DMS 273 treated with DMSO at 0.1 percent for 48 hours (cell line): Measurements from ENCODE around the gene AUTS2.

ENCODE experiments used
- DNase-seq: peaks from one replicate; lab custom pipeline; 2025; lab: John Stamatoyannopoulos, UW

Gene AUTS2

GRCh38 chr7:70498232-70498992 is 900.1 kb downstream of the AUTS2 start:
- DNase-seq: peak; percentile 87

DNA sequence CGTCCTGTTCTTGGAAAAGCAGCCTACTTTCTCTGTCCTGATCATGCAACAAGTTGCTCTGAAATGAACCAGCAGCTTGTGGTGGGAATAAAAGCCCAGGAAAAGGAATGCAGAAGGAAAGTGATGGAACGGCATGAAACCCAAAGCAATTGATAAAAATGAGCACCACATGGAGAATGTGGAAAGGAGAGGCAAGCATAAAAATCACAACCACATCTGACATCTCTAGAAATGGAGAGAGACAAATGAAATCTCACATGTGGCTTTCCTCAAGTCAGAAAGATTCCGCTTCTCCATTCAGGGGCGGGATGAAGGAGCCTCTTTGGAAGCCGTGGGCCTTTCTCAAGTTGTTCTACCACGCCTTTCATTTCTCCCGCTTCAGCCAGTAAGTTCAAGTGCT is 902.0 kb downstream of the AUTS2 start:
- DNase-seq: no peak

DNA sequence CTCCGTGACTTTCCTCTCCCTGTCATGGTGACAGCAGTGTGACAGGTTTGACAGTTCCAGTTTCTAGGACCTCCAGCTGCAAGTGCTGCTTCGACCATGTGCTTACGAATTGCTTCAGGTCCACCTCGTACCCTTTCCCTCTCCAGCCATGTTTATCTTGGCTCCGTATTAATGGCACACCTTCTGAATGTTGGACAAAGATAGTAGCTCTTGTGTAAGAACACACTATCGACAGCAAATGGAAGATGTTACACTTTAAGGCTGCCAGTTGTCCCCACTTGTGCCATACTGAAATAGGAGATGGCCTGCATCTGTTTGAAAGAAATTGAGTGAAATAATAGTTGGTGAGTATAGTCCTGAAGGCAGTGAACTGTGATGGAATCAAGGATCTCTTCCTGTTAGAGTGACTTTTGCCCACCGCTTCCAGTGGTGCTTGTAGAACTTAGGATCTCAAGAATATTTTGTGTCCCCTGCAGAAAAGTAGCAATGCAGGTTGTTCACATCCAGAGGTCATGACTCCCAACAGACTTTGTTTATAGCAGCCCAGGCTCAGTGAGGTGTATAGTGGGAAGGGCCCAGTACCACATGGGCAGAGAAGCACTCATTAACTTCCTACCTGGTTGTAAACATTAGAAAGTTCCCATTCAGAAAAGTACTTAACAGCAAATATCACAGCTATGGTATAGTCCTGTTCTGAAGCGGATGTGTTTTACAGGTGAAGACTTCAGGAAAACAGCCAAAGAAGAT is 904.0 kb downstream of the AUTS2 start:
- DNase-seq: no peak

GRCh38 chr7:70504254-70504653 is 906.0 kb downstream of the AUTS2 start:
- DNase-seq: no peak

- DNase-seq: no peak
Observed at GRCh38 chr7:70505468-70505867, 907.2 kb downstream of the AUTS2 start.

DNA sequence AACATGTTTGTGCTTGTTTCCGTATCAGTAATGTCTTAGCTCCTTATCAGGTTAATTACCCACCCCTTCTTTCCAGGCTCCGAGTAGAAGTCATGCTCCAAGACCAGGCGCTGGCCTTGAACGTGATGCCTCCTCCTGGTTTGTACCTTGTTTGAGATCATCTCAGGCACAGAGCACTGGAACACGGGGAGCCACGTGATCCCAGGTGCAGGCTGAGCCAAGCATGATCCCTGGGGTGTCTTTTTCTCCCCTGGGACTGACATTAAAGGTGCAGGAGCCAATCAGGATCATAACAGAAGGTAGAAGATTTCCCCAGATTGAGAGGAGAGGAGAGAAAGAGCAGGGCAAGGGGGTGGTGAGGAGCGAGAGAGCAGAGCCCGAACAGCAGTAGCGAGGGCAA is 907.6 kb downstream of the AUTS2 start:
- DNase-seq: no peak

DNA sequence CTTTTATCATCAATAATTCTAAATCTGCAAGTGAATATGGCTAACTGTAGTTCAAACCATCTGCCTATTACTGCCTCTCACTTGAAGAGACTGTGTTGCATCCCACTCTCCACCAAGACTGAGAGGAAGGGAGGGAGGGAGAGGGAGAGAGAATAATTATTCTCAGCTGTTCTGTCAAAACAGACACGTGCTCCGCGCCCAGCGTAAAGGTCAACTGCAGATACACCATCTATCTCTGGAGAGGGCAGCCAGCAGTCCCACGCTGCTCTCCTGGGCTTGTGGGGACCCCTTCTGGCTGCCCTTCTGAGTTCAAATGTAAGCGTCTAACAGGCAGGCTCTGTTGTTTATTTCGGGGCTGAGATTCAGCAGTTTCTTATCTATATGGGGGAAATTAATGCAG is 908.2 kb downstream of the AUTS2 start:
- DNase-seq: peak; percentile 79

DNA sequence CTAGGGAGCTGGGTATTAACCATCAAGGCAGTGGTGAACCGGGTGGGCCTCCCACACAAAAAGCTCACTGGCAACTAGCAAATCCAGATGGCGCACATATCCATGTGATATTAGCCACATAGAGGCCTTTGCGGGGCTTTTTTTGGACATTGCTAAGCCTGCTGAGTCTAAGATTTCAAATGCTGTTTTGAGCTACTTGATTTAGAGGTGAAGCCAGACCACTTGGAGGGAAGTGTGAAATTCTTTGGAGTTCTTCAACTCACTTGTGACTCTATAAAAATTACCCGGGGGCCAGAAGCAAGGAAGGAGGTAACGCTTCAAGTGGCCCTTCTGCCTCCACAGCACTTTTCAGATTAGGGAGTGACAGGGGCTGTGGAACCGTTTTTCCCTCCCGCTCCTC is 913.9 kb downstream of the AUTS2 start:
- no peak for DNase-seq

- peak; percentile 73 for DNase-seq
Observed at GRCh38 chr7:70512761-70513160, 914.5 kb downstream of the AUTS2 start.

DNA sequence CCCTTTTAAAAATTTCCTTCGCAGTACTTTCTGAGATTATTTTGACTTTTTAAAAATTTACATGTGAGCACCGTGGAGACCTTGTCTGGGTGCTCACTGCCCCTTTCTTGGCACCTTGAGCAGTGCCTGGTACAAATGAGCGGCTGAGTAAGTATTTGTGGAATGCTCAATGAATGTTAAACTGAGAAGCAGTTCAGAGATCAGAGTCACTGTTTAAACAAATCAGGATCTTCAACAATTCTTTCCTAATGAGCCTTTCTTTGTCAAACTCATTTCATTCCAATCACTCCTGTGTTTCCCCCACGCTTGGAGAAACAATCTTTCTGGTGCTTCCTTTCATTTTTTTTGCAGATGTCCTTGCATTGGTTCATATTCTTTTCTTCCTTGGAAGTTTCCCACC is 922.3 kb downstream of the AUTS2 start:
- no peak for DNase-seq

DNA sequence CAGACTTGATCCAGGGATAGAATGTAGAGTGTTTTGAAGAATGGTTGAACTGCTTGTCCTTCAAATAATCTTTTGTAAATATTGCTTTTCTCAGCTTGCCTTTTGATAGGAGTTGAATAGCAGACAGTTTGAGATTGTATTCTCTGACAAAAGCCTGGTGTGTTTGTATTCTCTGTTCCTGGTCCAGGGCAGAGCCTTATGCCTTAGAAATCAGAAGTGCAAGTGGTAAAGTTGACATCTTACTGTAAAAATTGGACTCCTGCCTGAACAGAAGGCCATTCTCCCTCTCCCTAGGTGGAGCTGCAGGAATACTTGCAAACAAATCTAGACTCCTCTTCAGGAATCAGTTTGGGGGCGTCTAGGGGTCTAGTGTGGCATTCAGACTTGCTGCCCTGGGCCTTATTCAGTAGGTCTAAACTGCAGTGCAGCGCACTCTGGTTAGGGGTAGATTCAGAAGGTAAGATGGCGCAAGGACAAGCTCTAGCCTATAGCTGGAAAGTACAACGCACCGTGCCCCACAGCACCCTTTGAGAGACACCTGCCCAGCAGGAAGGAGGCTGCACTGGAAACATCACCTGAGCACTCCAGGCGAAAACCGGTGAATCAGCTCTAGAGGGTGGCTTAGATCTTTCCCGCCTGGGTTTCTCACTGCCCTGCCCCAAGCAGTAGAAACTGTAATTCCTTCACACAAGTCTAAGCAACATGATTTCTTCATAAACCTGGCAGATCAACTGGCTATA is 925.1 kb downstream of the AUTS2 start:
- DNase-seq: no peak

DNA sequence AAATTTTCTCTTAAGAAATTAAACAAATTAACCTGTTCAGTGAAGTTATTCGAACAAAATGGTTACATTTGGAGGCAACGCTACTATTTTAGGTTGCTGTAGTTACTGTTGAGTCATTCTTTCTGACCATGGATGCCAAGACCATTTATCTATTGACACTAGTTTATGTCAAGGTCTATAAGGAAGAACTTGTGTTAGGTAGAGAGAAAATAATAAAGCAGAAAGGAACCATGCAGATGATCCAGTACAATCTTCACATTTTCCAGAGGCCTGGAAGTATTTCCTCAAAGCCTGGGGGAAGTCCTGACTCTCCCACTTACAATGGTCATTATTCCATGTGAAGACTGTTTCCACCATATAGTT is 925.7 kb downstream of the AUTS2 start:
- DNase-seq: no peak

DNA sequence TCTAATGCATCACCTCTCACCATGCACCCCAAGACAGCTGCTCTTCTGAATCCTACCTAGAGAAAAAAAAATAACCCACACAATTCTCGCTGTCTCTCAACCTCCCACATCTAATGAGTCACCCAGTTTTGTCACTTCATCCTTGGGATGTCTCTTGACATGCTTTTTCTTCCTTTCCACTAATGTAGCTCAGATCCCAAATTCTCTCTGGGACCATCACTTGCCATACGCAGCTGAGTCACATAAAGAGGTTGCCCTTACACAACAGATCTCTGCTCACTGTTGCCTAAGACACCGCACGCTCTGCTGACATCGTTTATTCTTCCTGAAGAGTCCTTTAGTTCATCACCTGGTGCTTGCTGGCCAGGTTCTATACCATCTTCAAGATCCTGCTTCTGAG is 927.7 kb downstream of the AUTS2 start:
- no peak for DNase-seq

DNA sequence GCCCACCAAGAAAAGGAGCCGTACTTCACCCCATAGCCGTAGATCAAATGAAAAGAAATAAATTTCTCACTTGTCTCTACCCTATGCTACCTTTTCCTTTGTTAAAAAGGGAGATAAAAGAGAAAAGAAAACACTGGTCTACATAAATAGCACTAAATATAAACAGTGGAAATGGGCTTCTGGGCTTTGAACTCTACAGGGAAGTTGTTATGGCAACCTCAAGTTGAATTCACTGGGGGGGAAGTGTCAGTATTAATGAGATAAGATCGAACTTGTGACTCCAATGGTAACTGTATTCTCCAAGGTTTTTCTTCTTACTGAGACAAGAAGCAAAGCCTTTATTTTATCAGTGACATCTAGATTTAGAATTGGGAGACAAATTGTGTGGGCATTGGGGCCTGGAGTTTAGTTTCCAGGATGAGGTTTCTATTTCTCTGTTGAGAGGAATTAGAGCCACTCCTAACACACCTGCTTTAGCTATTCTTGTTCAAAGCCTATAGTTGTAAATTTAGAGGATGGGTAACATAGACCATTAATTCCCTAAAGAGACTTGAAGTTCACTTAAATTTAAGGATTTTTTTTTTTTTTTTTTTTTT is 929.3 kb downstream of the AUTS2 start:
- DNase-seq: no peak

- no peak for DNase-seq
Observed at GRCh38 chr7:70529436-70529835, 931.2 kb downstream of the AUTS2 start.

- DNase-seq: peak; percentile 99
Observed at GRCh38 chr7:70529914-70530585, 931.8 kb downstream of the AUTS2 start.

GRCh38 chr7:70533614-70534013 is 935.3 kb downstream of the AUTS2 start:
- DNase-seq: no peak

GRCh38 chr7:70539205-70539604 is 940.9 kb downstream of the AUTS2 start:
- no peak for DNase-seq

- DNase-seq: no peak
Observed at GRCh38 chr7:70539617-70540016, 941.3 kb downstream of the AUTS2 start.

GRCh38 chr7:70540641-70541040 is 942.4 kb downstream of the AUTS2 start:
- no peak for DNase-seq

DNA sequence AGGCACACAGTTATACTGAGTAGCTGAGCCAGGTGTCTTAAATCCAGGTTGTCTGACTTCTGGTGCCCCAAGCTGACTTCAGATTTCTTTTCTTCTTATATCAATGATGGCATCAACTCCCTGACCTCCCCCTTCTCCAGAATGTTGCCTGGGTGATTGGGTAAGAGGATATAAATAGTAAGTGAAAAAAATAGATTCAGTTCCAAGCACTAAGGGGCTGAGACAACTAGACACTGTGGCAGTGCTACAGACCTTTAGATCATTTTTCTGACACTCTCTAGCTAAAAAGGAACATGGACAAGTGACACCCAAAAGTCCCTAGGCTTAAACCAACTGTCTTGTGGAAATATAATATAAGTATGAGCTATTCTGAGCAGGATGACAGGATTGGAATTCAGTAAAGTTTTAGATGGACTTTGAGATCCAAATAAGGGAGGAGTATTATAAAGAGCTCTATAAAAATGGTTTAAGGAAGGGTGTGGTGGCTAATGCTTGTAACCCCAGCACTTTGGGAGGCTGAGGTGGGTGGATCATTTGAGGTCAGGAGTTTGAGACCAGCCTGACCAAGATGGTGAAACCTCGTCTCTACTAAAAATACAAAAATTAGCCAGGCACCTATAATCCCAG is 944.6 kb downstream of the AUTS2 start:
- no peak for DNase-seq

DNA sequence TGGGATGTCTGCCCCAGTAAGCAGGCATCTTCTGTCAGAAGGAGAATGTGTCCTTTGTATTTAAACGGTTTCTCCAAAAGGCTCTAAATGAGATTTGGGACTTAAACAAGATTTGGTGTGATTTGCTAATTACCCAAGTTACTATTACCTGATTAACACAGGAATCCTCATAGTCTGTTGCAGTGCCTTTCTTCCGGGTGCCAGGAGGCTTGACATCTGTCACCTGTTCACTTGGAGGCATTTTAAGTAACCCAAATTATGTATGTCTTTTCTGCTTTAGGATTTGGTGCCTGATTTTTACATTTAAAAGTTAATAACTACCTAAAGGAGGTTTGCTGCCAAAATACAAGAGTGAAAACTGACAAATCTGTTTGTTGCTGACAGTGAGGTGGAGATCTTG is 945.7 kb downstream of the AUTS2 start:
- DNase-seq: no peak
